ENCODE data around the gene PLEKHG4.
A peak's percentile ranks its signal among the peaks of the same experiment; 100 is the strongest.

The PLEKHG4 gene

DNA sequence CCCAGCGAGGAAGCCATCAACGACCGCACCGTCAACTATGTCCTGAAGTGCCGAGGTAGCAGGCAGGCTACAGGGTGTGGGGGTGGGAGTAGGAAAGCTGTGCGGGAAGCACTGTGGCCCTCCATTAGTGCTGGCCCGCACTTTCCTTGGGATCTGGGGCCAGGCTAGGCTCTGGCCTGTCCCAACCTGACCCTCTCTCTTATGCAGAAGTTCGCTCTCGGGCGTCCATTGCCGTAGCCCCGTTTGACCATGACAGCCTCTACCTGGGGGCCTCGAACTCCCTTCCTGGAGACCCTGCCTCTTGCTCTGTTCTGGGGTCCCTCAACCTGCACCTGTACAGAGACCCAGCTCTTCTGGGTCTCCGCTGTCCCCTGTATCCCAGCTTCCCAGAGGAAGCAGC is 8.6 kb downstream of the PLEKHG4 start:
- DNase-seq: no peak

DNA sequence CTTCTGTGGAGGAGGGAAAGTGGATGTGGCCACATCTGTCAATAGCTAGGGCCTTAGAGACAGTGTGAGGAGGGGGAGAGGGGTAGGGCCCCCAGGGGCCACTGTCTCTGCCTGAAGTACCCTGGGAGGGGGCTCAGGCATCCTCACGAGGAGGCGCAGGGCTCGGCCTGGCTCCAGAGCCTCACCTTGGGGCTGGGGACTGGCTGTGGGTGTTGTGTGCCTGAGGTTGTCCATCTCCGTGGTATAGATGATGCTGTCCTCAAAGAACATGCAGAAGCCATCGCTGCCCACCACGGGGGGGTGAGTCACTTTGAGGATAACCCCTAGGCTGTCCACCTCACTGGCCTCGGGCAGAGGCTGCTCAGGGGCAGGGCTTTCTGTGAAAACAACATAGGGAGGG is 12.1 kb downstream of the PLEKHG4 start:
- no peak for DNase-seq

DNA sequence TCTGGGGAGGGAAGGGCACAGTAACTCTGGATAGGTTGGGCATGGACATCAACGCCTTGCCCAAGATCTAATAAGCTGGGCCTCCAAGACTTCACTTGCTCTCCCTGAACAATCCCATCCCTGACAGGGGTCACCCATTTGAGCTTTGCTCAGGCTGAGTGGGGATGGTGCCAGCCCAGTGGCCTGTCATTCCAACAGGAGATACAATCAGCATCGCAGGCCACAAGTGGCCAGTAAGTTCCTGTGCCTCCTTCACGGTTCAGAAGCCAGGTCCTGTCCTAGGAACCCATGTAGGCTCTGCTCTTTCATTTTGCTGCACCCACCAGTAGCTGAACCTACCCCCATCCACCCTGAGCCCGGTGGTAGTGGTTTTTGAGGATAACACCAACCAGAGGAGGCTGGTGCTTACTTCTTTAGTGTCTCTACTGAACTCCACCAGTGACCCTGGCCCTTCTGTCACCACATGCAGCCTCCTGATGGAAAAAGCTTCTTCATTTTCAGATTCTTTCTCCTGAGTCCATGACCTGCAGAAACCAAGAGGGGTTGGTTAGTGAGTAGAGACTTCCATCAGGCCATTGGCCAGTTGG is 14.9 kb downstream of the PLEKHG4 start:
- DNase-seq: no peak

DNA sequence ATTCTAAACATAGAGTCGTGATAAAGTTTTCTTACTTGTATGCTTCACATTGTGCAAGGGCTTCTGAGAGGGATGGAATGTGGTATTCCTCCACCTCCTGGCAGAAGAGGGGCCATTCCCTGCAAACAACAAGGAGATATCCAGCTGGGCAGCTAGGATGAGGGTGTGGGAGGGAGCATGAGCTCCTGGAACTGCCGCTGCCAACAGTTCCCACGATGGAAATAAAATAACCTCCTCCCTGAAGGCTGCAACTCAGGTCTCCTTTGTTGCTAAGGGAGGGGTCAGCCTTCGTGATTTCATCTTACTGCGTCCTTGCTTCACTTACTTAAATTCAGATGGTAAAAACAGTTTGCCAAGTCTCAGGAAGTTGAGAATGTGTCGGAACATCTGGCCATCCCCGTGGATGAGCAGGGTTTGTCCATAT is 15.6 kb downstream of the PLEKHG4 start:
- DNase-seq: no peak

DNA sequence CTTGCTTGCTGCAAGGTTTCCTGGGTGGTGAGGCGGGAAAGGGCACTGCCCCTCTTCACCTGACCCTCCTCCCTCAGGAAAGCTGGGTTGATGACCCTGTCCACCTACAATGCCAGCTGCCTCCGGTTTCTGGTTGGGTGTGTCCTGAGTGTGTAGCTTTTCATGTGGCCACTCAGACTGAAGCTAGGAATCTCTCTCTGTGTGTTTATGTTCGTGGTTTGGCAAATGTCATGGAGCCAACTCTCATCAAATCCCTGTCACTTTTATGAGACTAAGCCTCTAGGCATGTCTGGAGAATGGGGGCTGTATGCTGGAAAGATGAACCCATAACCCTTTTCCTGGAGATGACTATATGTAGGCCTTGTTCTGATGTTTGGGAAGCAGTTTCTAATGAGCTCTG is 17.1 kb downstream of the PLEKHG4 start:
- no peak for DNase-seq

DNA sequence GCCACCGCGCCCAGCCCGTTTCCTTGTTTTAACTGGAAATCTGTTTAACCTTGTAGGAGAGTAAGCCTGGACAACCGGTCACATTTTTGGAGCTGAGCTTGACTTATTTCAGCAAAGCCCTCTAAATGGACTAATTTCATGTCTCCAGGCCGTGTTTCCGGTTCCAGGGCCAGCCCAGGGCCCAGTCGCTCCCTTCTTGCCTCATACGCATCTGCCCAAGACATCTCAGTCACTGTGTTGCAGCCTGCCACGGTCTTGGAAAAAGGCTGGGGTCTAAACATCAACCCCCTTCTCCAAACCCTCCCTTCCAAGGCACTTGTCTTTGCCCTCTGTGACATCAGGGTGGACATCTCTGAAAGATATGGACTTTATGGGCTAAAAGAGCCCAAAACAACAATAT is 18.9 kb downstream of the PLEKHG4 start:
- no peak for DNase-seq

DNA sequence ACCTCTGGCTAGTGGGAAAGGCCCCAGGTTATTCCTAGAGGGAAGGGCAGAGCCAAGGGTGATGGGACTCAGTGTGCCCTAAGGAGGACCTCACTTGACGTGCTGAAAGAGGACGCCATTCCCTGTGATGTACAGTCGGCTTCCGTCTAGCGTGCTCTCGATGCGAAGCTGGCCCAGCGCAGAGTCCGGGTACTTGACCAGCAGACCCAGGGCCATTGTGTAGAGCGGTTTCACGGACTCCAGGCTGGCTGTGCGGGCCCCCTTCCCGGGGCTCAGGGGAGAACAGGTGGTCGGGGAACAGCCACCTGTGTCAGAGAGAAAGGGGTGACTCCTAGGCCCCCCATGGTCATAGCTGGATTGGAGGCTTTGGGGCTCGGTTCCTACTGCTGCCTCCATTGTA is 19.9 kb downstream of the PLEKHG4 start:
- DNase-seq: no peak

DNA sequence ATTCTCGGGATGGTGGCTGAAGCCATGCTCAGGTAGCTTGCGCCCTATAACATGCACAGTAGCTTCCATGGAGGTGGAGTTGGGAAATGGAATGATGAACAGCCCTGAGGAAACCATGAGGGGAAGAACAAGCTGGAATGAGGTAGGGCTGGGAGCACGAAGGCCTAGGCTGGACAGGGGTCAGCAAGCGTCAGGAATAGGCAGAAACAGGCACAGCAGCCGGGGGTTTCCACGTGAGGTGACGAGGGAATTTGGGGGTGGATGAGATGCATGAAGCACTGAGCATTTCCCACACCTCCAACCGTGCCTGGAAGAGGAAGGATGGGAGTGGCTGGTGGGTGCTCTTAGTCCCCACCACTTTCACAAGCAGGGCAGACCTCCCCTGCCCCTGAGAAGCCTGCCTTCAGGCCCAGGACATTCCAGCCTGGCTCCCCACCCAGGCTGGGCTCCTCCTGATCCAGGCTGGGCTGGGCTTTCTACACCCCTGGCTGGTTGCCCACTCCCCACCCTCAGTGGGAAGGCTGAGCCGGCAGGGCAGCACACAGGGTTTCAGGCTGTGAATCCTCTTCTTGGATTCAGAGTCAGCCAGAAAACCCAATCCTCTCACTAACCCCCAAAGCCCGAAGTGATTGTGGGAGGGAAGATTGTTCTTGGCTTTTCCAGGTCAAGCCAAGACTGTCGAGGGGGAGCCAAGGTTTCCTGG is 21.9 kb downstream of the PLEKHG4 start:
- DNase-seq: peak; percentile 84

DNA sequence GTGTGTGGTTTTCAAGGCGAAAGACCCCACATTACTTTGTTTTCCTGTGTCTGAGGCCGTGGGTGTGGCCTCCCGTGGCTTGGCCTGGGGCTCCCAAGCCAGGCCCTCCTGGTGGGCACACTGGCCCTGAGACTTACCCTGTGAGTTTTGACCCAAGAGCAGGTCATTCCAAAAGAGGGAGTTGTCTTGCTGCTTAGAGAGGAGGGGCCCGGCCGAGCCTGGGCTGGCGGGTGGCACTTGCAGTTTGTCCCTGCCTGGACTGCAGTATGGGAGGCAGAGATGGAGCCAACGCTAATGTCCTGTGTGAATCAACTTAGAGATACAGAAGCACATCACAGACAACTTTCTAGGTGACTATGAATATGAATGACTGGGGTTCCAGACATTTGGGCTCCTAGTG is 22.7 kb downstream of the PLEKHG4 start:
- no peak for DNase-seq

DNA sequence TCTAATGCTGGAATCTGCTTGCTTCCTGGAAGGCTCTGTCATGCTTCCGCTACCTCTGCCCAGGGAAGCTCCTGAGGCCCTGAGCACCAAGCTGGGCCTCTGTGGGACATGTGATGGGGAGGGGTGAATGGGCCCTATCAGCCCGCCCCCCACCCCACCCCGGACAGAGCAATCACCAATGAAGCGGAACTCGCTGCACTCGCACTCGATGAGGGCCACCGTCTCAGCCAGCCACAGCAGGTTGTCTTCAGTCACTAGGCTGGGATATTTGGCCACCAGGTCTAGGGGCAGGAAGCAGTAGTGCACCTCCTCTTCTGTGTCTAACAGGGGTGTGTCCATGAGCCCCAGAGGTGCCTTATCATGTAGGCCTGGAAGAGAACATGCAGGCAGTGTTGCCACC is 23.6 kb downstream of the PLEKHG4 start:
- DNase-seq: no peak

DNA sequence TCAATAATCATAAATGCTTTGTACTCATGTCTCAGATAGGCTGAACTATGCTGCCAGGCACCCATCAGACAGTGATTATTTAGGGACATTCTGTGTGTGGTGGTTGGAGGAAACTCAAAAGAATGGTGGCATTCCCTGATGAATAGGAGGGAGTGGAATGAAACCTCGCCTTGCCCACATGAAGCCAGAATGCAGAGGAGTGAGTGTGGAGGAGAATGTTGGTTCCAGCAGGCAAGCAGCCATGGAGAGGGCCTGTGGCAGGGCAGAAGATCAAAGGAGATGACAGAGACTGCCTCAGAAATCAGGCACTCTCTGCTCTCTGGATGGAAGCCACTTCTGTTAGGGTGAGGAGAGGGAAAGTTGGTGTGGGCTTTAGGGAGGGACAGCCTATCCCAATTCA is 24.7 kb downstream of the PLEKHG4 start:
- DNase-seq: no peak

DNA sequence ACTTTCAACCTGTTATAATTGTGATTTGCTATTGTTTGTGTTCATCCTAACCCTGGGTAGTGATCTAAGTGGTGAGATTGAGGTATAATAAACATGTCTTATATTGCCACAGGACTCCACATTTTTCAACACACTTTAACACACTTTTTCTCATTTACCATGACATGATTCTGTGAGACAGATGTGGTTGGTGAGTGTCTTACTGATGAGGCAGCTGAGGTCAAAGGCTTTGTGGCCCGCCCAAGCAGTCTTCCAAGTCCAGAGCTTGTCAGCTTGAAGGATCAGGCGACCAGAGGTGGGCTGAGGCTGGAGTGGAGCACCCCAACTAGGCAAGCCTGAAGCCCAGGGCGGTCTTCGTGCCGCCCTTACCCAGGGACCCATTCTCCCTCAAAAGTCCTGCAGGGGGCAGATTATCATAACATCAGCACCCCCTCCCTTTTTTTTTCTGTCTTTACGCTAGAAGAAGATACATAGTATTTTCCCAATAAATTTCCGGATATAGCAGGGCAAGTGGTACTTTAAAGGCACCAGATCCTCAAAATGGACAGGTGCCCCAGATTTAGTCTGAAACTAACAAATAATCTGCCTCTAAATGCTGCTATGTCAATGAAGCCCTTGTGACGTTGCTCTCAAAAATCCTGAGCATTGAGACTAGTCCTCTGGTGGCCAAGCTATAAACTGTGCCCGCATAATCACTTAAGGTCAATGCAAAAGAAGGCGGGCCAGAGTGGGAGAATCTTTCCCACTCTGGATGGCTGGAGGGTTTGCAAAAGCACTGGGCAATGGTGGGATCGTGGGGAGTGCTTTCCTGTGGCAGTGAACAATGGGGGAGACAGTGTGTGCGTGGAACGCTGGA is 26.1 kb downstream of the PLEKHG4 start:
- no peak for DNase-seq

DNA sequence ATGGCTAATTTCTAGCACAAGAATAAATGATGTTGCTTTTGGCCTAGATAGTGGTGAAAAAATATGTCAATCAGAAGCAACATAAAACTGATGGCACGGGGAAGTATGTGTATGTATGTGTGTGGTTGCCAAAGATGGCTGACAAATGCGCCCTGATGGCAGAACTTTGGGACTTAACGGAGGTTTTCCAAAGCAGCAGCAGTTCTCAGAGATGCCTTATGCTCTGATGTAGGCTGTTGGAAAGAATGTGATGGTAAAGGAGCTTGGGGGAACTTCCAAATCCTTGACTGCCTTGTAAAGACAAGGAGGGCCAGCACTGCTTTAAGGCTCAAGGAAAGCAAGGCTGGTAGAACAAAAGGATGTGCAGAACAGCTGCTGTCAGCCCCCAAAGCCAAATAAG is 31.2 kb downstream of the PLEKHG4 start:
- DNase-seq: peak; percentile 41

DNA sequence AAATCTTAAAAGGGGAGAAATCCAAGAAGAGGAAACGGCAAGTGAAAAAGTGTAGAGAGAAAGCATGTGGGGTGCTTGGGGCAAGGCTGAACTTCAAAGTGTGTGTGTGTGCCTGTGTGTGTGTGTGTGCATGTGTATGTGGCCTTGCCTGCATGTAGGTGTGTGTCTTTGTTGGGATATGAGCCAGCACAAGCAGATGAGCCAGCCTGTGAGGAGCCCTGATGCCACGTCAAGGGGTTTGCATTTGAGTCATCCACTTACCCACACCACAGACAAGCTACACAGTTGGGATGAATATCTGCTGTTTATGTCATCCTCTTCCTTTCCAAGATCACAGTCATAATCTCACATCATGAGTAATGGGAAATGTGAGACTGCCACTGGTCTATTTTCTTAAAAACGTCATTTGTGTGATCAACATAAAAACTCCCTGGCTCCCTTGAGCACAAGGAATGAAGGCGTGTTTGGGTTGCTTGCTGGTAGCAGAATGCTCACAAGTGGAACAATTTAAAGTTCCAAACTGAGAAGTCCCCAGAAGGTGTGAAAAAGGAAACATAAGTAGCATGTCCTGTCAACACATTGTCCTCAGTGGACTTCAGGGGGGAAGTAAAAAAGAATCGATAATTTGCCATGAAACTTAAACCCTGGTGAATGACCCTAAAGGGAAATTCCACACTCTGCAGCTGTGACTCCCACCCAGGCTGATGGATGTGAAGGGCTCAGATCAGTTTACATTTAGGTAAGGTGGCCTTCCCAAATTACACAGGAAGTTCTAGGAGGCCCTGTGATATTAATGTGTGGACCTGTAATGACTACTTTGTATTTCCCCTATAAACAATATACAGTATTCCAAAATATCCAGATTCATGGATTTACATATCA is 32.5 kb downstream of the PLEKHG4 start:
- DNase-seq: peak; percentile 57

DNA sequence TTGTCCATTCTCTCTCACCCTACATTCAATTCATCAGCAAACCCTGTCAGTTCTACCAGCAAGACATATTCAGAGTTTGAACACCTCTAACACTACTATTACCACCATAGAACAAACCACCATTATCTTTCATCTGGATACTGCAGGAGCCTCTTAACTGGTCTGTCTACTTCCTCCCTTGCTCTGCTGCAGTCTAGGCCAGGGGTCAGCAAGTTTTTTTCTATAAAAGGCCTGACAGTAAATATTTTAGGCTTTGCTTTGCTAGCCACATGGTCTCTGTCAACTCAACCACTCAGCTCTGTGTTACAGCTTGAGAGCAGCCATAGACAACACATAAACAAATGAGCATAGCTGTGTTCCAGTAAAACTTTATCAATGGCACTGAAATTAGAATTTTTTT is 33.4 kb downstream of the PLEKHG4 start:
- no peak for DNase-seq

DNA sequence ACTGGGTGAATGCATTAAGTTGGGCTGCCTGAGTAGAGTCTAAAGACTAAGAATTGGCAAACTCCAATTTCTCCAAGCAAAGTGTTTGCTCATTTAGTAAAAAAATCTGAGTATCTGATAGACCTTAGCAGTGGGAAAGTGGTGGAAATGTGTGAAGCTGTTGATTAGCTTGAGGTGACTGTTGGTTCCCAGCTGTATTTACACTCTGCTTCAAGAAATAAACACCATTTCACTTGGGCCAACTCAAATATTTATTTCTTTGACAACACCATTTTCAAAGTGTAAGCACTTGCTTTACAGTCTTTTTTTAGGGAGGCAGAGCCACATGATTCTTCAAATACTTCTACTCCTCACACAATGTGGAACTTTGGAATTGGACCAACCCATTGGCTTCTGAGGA is 38.5 kb downstream of the PLEKHG4 start:
- no peak for DNase-seq

DNA sequence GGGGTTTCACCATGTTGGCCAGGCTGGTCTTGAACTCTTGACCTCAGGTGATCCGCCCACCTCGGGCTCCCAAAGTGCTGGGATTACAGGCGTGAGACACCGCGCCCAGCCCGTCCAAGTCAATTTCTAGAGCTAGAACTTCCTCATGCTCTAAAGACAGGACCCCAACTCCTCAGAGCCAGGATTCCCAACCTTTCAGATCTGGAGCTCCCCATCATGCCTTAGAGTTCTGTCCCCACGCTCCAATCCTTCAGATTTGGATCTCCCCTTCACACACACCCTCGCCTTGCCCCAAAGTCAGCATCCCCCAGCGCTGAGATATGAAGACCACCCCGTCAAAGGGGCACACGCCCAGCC is 46.8 kb downstream of the PLEKHG4 start:
- no peak for DNase-seq

DNA sequence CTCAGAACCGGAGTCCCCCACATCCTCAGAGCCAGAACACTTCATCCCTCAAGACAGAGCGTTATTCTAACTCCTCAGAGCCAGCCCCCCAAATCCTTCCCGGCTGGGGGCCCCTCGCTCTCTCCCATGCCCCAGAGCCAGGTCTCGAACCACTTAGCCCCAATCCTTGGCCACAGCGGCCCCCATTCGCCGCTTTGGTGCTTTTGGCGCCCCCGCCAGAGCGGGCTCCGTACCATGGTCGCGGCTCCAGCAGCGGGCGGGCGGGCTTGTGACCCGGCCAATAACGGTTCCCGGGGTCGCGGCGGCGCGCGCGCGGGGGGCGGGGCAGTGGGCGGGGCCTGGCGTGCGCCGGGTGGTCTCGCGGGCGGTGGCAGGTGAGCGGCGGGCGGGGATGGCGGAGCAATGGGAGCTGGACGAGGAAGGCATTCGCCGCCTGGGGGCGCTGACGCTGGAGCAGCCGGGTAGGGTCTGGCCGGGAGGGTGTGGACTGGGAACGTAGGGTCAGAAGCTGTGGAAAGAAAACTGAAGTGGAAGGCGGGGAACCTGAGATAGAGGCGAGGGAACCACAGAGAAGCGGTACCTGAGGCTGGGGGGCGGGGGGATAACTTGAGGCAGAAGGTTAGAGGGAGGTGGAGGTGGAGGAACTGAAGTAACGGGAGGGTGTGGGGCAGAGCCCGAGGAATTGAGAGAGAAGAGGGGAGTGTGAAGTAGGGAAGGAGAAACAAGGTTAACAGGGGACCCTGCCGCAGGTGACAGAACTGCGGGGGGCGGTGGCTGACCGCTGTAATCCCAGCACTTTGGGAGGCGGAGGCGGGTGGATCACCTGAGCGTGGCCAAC is 47.4 kb downstream of the PLEKHG4 start, which contains the start of the genes KCTD19 and LRRC36:
Gene KCTD19 (minus strand): TSS at position 270 of the 838 bp plus-strand sequence. CDS start 34 bp downstream, at position 236.
Gene LRRC36 (plus strand): TSS at position 344 of the 838 bp plus-strand sequence. CDS start 48 bp downstream, at position 392.
- DNase-seq: peak; percentile 66

DNA sequence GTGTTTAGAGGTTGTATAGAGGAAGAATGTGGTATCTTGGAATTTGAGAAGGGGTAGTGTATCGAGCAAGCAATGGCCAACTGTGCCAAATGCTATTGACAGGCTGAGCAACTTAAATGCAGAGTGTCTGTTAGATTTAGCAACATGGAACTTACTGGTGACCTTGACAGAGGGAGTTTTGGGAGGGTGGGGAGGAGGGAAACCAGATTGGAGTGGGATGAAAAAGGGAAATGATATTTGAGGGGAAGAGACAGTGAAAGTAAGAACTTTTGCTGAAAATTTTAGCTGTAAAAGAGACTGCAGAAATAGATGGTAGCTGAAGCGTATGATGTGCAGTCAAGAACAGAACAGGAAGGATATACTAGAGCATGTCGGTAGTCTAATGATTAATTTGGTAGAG is 48.4 kb downstream of the PLEKHG4 start:
- no peak for DNase-seq

DNA sequence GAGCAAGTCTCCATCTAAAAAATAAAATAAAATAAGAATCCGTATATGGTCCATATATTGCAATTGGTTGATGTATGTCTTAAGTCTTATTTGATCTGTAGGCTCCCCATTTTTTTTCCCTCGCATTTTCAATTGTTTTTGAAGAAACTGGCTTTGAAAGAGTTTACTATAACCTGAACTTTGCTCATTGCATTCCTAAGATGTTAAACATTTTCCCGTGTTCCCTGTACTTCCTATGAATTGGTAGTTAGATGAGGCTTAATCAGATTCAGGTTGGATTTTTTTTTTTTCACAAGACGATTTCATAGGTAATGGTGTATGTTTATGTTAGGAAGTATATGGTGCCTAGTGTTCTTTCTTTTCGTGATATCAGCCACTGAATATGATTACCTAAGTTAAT is 50.6 kb downstream of the PLEKHG4 start:
- DNase-seq: no peak

DNA sequence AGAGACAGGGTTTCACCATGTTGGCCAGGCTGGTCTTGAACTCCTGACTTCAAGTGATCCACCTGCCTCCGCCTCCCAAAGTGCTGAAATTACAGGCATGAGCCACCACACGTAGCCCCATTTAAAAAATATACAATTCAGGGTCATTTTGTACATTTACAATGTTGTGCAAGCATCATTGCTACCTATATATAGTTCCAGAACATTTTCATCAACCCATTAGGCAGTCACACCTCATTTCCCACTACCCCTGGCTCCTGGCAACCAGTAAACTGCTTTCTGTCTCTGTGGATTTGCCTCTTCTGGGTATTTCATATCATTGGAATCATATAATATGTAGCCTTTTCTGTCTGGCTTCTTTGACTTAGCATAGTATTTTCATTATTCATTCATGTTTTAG is 54.0 kb downstream of the PLEKHG4 start:
- DNase-seq: no peak

DNA sequence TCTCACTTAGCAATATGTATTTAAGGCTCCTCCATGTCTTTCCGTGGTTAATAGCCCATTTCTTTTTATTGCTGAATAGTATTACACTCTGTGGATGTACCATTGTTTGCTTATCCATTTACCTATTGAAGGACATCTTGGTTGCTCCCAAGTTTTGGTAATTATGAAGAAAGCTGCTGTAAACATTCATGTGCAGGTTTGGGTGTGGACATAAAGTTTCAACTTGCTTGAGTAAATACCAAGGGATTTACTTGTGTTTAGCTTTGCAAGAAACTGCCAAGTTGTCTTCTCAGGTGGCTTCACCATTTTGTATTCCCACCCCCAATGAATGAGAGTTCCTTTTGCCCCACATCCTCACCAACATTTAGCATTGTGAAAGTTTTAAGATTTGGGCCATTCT is 56.8 kb downstream of the PLEKHG4 start:
- no peak for DNase-seq
